Thymus (tissue), 11 donors: ENCODE measurements around the gene PPP1R16B. TPM values are rescaled to one million over a fixed set of nuclear protein-coding genes. Genes with fewer than 3 reads are reported as not detected.

Experiments
- DNase-seq, 9 donors: peaks; one replicate each; pipeline ENCODE4 v3.0.0-alpha.2; 2013; ENCODE audit warnings: low spot score in 9 of 9, low read depth in 6 of 9, missing footprints in 1 of 9
- H3K27ac ChIP-seq, 2 donors: one replicate each; pipeline ENCODE4 v1.5.1; 2013; ENCODE audit warnings: control low read depth in 1 of 2, low read depth in 1 of 2, low read length in 1 of 2, mild to moderate bottlenecking in 1 of 2, moderate library complexity in 1 of 2
- H3K27me3 ChIP-seq, 2 donors: one replicate each; pipeline ENCODE4 v1.5.1; 2013; ENCODE audit warnings: low read length in 1 of 2; ENCODE audit not compliant: control insufficient read depth in 2 of 2, insufficient read depth in 1 of 2
- H3K36me3 ChIP-seq, 2 donors: one replicate each; pipeline ENCODE4 v1.5.1; 2013; ENCODE audit warnings: low read length in 1 of 2, mild to moderate bottlenecking in 1 of 2, moderate library complexity in 1 of 2; ENCODE audit not compliant: control insufficient read depth in 2 of 2, insufficient read depth in 2 of 2
- H3K4me1 ChIP-seq, 2 donors: one replicate each; pipeline ENCODE4 v1.5.1; 2013; ENCODE audit warnings: low read length in 2 of 2; ENCODE audit not compliant: control insufficient read depth in 2 of 2, insufficient read depth in 2 of 2
- H3K4me3 ChIP-seq, 2 donors: one replicate each; pipeline ENCODE4 v1.5.1; 2013; ENCODE audit warnings: low read length in 2 of 2, control low read depth in 1 of 2, mild to moderate bottlenecking in 1 of 2
- H3K9me3 ChIP-seq, 2 donors: one replicate each; pipeline ENCODE4 v1.5.1; 2013; ENCODE audit warnings: low read length in 1 of 2, mild to moderate bottlenecking in 1 of 2; ENCODE audit not compliant: control insufficient read depth in 2 of 2, insufficient read depth in 1 of 2
- WGBS: extraction: QIAGEN DNeasy Blood & Tissue Kit; methylation state at CpG from one replicate; pipeline ENCODE4 v1.1.7; 2013; 5-methylcytosine and 5-hydroxymethylcytosine counted together
- polyA plus RNA-seq: library from polyadenylated mRNA; stranded (reverse); fragments of 200-250 nt; gene quantifications from one replicate; pipeline ENCODE4 v1.2.3, GENCODE V29; 2013
- total RNA-seq: library from RNA; stranded (reverse); fragments of 120-200 nt; gene quantifications from one replicate; pipeline ENCODE4 v1.2.4, GENCODE V29; 2013
- donor health status: healthy.

Gene PPP1R16B
- total and polyA plus RNA-seq, 2 donors: 13.8 to 16.8 TPM

DNA sequence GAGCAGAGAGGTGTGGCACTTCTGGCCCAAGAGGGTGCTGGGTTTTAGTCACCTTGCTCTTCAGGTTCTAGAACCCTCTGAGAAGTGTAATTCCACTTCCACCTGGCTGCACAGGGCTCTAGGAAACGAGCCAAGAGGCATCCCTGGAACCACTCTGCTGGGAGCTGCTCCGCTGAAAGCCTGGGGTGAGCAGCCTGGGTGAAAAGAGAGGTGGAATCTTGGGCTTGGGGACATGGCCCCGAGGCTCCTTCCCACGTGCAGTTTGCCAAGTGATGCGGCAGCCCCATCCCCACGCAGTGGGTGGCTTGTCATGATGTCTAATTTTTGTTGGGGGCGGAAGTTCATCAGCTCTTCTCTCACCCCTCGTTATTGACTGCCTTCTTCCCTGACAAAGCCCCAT, 32.8 kb downstream of the PPP1R16B start:
- H3K4me3 ChIP-seq: no peak overlapping the region
- DNase-seq: no peak
- WGBS: 90% methylated on average over 8 of the region's 8 CpGs
- no peak overlapping the region for H3K27ac ChIP-seq
- H3K4me1 ChIP-seq: peaks cover 27 to 29% of the 10 kb centered on the region in 2 donors
- H3K36me3 ChIP-seq: peaks cover 8 to 25% of the 10 kb centered on the region in 2 donors
- no peaks in the 10 kb centered on the region for H3K27me3 ChIP-seq
- no peaks in the 10 kb centered on the region for H3K9me3 ChIP-seq

DNA sequence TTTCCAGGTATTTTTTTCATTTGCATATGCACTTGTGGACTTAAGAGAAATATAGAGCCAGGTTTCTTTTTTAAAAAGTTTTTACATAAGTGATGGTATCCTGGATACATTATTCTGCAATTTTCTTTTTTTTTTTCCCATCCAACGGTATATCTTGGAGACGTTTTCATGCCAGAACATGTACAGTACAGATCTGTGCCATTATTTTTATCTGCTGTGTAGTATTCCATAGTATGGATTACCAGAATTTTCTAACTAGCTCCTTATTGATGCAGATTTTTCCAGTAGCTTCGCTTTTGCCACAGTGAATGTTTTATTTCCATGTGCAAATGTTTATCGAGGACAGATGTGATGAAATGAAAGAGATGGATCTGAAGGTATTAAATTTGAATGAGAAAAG, 34.1 kb downstream of the PPP1R16B start:
- no peak for DNase-seq
- peaks cover 8 to 26% of the 10 kb centered on the region in 2 donors for H3K36me3 ChIP-seq
- no peak overlapping the region for H3K4me3 ChIP-seq
- WGBS: 96% methylated on average over 4 of the region's 4 CpGs
- H3K27ac ChIP-seq: no peak overlapping the region
- no peaks in the 10 kb centered on the region for H3K9me3 ChIP-seq
- peaks cover 25% of the 10 kb centered on the region in 2 donors for H3K4me1 ChIP-seq
- no peaks in the 10 kb centered on the region for H3K27me3 ChIP-seq

DNA sequence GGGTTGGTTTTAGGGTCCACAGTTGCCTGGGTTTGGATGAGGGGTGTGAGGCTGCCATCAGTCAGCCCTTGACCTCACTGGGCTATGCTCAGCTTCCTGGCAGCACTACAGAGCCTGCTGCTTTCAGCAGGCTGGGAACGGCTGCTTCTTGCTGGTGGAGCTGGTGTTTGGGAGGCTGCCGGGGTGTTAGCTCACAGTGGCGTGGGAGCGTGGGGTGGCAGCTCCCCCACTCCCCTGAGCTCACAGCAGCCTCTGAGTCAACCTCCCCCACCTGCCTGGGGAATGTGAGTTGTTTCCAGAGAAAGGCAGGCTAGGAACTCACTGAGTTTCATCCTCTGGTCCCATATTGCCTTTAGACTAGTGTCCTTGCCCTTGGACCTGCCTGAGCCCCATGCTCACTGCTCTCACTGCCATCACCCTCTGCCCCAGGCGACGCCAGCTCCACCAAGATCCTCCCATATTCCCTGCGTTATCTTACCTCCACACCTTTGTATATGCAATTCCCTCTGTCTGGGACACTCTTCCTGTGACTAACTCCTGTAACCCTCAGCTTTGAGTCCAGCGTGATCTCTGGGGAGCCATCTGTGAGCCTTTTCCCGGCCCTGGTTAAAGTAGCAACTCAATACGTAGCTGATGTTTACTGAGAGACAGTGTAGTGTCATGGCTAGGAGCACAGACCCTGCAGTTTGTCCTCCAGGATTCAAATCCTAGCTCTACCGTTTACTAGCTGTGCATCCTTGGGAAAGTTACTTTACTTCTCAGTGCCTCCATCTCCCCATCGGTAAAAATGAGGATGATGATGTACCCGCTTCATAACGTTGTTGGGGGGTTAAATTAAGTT, 34.8 kb downstream of the PPP1R16B start:
- H3K27ac ChIP-seq: peak overlapping the region in 1 of 2 donors; percentile 4
- no peak overlapping the region for H3K4me3 ChIP-seq
- H3K36me3 ChIP-seq: peaks cover 8 to 26% of the 10 kb centered on the region in 2 donors
- no peaks in the 10 kb centered on the region for H3K9me3 ChIP-seq
- peaks cover 31 to 32% of the 10 kb centered on the region in 2 donors for H3K4me1 ChIP-seq
- DNase-seq: no peak
- 96% methylated on average over 14 of the region's 14 CpGs for WGBS
- H3K27me3 ChIP-seq: no peaks in the 10 kb centered on the region

DNA sequence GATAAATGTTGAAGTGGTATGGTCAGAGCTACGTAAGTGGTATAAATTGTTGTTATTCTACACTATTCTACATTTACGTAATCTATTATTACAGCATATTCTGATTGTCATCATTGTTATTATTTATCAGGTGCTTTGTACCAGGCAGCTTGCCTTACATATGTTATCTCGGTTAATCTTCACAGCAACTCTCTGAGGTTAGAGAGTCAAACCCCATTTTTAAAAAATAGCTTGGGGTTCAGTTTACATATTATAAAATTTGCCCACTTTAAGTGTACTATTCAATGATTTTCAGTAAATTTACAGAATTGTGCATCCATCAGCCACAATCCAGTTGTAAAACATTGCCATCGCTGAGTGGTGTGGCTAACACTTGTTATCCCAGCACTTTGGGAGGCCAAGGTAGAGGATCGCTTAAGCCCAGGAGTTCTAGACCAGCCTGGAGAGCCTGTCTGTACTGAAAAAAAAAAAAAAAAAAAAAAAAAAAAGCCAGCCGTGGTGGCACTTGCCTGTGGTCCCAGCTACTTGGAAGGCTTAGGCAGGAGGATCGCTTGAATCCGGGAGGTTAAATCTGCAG, 35.5 kb downstream of the PPP1R16B start:
- Histone ChIP-seq H3K36me3 (peaks cover 8 to 23% of the 10 kb centered on the region in 2 donors), H3K4me3 (no peak overlapping the region), H3K9me3 (no peaks in the 10 kb centered on the region), H3K27me3 (no peaks in the 10 kb centered on the region), H3K27ac (no peak overlapping the region), H3K4me1 (peaks cover 36 to 38% of the 10 kb centered on the region in 2 donors)
- 96% methylated on average over 8 of the region's 8 CpGs for WGBS
- DNase-seq: no peak

DNA sequence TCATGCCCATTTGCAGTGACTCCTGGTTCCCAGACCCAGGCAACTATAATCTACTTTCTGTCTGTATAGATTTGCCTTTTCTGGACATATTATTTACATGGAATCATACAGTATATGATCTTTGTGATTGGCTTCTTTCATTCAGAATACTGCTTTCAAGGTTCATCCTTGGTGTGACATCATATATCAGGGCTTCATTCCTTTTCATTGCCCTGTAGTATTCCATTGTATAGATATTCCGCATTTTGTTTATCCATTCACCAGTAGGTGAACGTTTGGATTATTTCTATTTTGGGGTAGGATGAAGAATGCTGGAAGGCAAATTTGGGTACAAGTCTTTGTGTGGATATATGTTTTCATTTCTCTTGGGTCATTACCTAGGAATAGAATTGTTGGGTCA, 36.1 kb downstream of the PPP1R16B start:
- peaks cover 36 to 39% of the 10 kb centered on the region in 2 donors for H3K4me1 ChIP-seq

DNA sequence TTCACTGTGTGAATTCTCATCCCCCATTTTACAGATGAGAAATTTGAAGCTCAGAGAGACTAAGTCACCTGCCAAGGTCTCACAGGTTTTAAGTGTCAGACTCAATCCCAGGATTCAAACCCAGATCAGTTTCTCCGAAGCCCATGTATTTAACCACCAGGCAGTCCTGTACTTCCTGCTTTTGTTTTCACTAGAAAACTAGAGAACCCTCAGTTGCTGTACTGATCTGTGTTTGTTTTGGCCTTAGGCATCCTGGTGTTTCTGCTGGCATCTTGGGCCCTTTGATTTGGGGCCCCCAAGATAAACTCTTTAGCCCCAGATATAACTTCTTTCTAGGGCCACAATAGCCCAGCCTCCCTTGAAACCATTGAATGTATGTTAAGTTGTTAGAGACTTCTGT, 36.5 kb downstream of the PPP1R16B start:
- DNase-seq: peak in 1 of 9 donors; percentile 46
- H3K4me3 ChIP-seq: no peak overlapping the region
- H3K9me3 ChIP-seq: no peaks in the 10 kb centered on the region
- no peaks in the 10 kb centered on the region for H3K27me3 ChIP-seq
- H3K4me1 ChIP-seq: peaks cover 36 to 39% of the 10 kb centered on the region in 2 donors
- 66% methylated on average over 1 of the region's 1 CpG for WGBS
- H3K36me3 ChIP-seq: peaks cover 4 to 13% of the 10 kb centered on the region in 2 donors
- peak overlapping the region; percentile 74 to 86 for H3K27ac ChIP-seq

More for the DNA sequence above, 36.1 kb downstream of the PPP1R16B start:
- Histone ChIP-seq H3K4me3 (no peak overlapping the region), H3K27ac (peak overlapping the region in 1 of 2 donors; percentile 86), H3K27me3 (no peaks in the 10 kb centered on the region), H3K36me3 (peaks cover 8 to 17% of the 10 kb centered on the region in 2 donors), H3K9me3 (no peaks in the 10 kb centered on the region)
- 46% methylated on average over 2 of the region's 2 CpGs for WGBS
- no peak for DNase-seq

DNA sequence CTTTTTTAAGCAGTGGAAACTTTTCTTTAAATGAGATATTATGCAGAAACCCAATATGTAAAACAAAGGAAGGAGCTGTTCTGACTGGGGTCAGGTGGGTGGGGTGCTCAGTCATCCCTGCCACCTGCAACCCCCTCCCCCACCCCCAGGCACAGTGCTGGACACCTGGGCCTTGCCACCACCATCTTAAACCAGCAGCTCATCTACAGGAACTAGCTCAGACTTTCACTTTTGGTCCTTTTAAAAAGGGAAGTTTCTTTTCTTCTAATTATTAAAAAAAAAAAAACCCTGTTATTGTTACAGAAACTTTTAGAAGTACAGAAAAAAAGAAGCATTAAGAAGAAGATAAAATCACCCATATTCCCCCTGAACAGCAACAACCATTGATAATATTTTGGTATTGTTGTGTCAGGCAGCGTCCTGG, 37.1 kb downstream of the PPP1R16B start:
- H3K4me3 ChIP-seq: no peak overlapping the region
- peaks cover 4 to 13% of the 10 kb centered on the region in 2 donors for H3K36me3 ChIP-seq
- 29% methylated on average over 1 of the region's 1 CpG for WGBS
- H3K9me3 ChIP-seq: no peaks in the 10 kb centered on the region
- H3K4me1 ChIP-seq: peaks cover 36 to 39% of the 10 kb centered on the region in 2 donors
- H3K27ac ChIP-seq: peak overlapping the region; percentile 69 to 86
- peak in 8 of 9 donors; percentile 42 to 83 (median 62) for DNase-seq
- no peaks in the 10 kb centered on the region for H3K27me3 ChIP-seq

DNA sequence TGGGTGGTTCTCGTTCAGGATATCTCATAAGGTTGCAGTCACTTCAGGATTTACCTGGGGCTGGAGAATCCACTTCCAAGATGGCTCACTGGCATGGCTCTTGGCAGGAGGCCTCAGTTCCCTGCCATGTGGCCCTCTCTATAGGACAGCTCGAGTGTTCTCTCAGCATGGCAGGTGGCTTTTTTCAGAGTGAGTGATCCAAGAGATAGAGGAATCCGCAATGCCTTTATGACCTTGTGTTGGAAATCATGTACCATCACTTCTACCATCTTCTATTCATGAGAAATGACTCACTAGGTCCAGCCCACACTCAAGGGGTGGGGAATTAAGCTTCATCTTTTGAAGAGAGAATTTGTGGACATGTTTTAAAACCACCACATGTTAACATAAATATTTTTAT, 37.8 kb downstream of the PPP1R16B start:
- WGBS: 89% methylated on average over 3 of the region's 3 CpGs
- DNase-seq: no peak
- Histone ChIP-seq H3K27ac (peak overlapping the region; percentile 77 to 86), H3K27me3 (no peaks in the 10 kb centered on the region), H3K4me1 (peaks cover 36 to 39% of the 10 kb centered on the region in 2 donors), H3K36me3 (peaks cover 0 to 9% of the 10 kb centered on the region in 2 donors), H3K9me3 (no peaks in the 10 kb centered on the region), H3K4me3 (no peak overlapping the region)

DNA sequence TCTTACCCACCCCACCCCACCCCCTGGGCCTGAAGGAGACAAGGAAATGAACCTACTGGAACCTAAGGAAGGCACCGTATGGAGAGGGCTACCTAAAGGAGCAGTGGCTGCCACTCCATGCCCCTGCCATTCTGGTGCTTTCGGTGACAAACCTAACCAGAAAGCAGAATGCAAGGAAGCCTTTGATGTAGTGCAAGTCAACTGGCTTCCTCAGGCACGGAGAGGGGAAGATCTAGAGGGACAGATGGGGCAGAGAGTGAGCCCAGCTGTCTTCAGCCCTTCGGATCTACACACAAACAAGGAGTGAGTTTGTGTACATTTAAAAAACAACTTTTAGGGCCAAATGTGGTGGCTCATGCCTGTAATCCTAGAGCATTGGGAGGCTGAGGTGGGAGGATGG, 39.5 kb downstream of the PPP1R16B start:
- no peaks in the 10 kb centered on the region for H3K9me3 ChIP-seq
- H3K27ac ChIP-seq: peak overlapping the region in 1 of 2 donors; percentile 20
- no peaks in the 10 kb centered on the region for H3K27me3 ChIP-seq
- peaks cover 0 to 5% of the 10 kb centered on the region in 2 donors for H3K36me3 ChIP-seq
- DNase-seq: peak in 2 of 9 donors; percentile 13 to 30
- WGBS: 31% methylated on average over 4 of the region's 4 CpGs
- peaks cover 36 to 39% of the 10 kb centered on the region in 2 donors for H3K4me1 ChIP-seq
- H3K4me3 ChIP-seq: no peak overlapping the region
